BLaER1 (cell line): Measurements from ENCODE around the gene SUPT4H1.

ENCODE experiments used
- H3K27ac ChIP-seq: shearing (Covaris generic); formaldehyde crosslinking; 2 replicates; pipeline ENCODE4 v1.8.1; 2022
- H3K27me3 ChIP-seq: shearing (Covaris generic); formaldehyde crosslinking; 2 replicates; pipeline ENCODE4 v1.8.1; 2022
- H3K36me3 ChIP-seq: shearing (Covaris generic); formaldehyde crosslinking; 2 replicates; pipeline ENCODE4 v1.8.1; 2022
- H3K4me1 ChIP-seq: shearing (Covaris generic); formaldehyde crosslinking; 2 replicates; pipeline ENCODE4 v1.8.1; 2022
- H3K4me2 ChIP-seq: shearing (Covaris generic); formaldehyde crosslinking; 2 replicates; pipeline ENCODE4 v1.8.1; 2022
- H3K4me3 ChIP-seq: shearing (Covaris generic); formaldehyde crosslinking; 2 replicates; pipeline ENCODE4 v1.8.1; 2022
- H3K9ac ChIP-seq: shearing (Covaris generic); formaldehyde crosslinking; 2 replicates; pipeline ENCODE4 v1.8.1; 2022
- H3K9me3 ChIP-seq: shearing (Covaris generic); formaldehyde crosslinking; 2 replicates; pipeline ENCODE4 v1.8.1; 2022
- H4K20me1 ChIP-seq: shearing (Covaris generic); formaldehyde crosslinking; 2 replicates; pipeline ENCODE4 v1.8.1; 2022
- Cebpa-rat ChIP-seq: shearing (Covaris generic); IDR thresholded peaks from 2 replicates; pipeline ENCODE4 v1.8.1; 2022

Gene SUPT4H1

GRCh38 chr17:58313815-58314705 lies 37.9 kb downstream of the SUPT4H1 start:
- H4K20me1 ChIP-seq: no peaks in the 10 kb centered on the region
- H3K4me1 ChIP-seq: peaks cover 53% of the 10 kb centered on the region
- H3K27ac ChIP-seq: peak overlapping the region; percentile 55
- no peak for TF ChIP-seq Cebpa-rat
- no peak overlapping the region for H3K4me3 ChIP-seq
- H3K36me3 ChIP-seq: peaks cover 60% of the 10 kb centered on the region
- H3K9me3 ChIP-seq: no peaks in the 10 kb centered on the region
- H3K27me3 ChIP-seq: no peaks in the 10 kb centered on the region
- H3K4me2 ChIP-seq: peak overlapping the region; percentile 66
- H3K9ac ChIP-seq: peak overlapping the region; percentile 43; the same call in 1 of the 2 replicates

- H3K4me3 ChIP-seq: no peak overlapping the region
- no peak overlapping the region for H3K4me2 ChIP-seq
- H3K9me3 ChIP-seq: no peaks in the 10 kb centered on the region
- peaks cover 63% of the 10 kb centered on the region for H3K36me3 ChIP-seq
- no peak for TF ChIP-seq Cebpa-rat
- H3K4me1 ChIP-seq: peaks cover 41% of the 10 kb centered on the region
- no peak overlapping the region; the same call in 1 of the 2 replicates for H3K27ac ChIP-seq
- no peaks in the 10 kb centered on the region for H4K20me1 ChIP-seq
- no peaks in the 10 kb centered on the region for H3K27me3 ChIP-seq
- H3K9ac ChIP-seq: no peak overlapping the region
These were observed 39.2 kb downstream of the SUPT4H1 start for GRCh38 chr17:58312829-58313228.

GRCh38 chr17:58312021-58312630 lies 39.9 kb downstream of the SUPT4H1 start:
- Histone ChIP-seq H4K20me1 (no peaks in the 10 kb centered on the region), H3K27me3 (no peaks in the 10 kb centered on the region), H3K9me3 (no peaks in the 10 kb centered on the region), H3K27ac (no peak overlapping the region; the same call in 1 of the 2 replicates), H3K4me2 (no peak overlapping the region), H3K9ac (no peak overlapping the region), H3K36me3 (peaks cover 70% of the 10 kb centered on the region), H3K4me3 (no peak overlapping the region), H3K4me1 (peaks cover 34% of the 10 kb centered on the region)
- TF ChIP-seq Cebpa-rat: no peak

DNA sequence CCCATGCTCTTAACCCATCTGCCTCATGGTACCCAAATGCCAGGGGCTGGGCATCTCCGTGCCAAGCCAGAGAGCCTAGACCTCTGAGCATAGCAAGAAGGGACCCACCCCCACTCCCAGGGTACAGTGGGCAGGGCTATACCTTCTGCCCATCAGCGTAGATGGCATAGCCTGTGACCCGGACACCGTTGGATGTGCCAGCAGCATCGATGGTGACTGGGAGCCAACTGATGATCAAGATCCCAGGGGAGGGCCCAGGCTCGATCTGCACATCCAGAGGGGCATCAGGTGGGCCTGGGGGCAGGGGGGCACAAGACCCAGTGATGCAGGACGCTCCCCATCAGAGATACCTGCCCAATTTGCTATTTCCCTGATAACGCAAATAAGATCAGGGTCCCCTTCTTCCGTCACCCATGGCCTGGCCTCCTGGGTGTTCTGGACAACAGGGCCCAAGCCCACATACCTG lies 40.5 kb downstream of the SUPT4H1 start:
- Histone ChIP-seq H3K9me3 (no peaks in the 10 kb centered on the region), H3K4me2 (no peak overlapping the region), H3K27me3 (no peaks in the 10 kb centered on the region), H4K20me1 (no peaks in the 10 kb centered on the region), H3K4me1 (peaks cover 28% of the 10 kb centered on the region), H3K36me3 (peaks cover 73% of the 10 kb centered on the region), H3K4me3 (no peak overlapping the region), H3K27ac (no peak overlapping the region), H3K9ac (no peak overlapping the region)
- TF ChIP-seq Cebpa-rat: no peak

GRCh38 chr17:58310511-58311428 lies 41.2 kb downstream of the SUPT4H1 start:
- Histone ChIP-seq H3K9me3 (no peaks in the 10 kb centered on the region), H3K4me3 (no peak overlapping the region), H3K4me1 (peaks cover 25% of the 10 kb centered on the region), H3K4me2 (no peak overlapping the region), H3K27me3 (no peaks in the 10 kb centered on the region), H3K9ac (no peak overlapping the region), H3K27ac (no peak overlapping the region), H4K20me1 (no peaks in the 10 kb centered on the region), H3K36me3 (peaks cover 73% of the 10 kb centered on the region)
- TF ChIP-seq Cebpa-rat: no peak

DNA sequence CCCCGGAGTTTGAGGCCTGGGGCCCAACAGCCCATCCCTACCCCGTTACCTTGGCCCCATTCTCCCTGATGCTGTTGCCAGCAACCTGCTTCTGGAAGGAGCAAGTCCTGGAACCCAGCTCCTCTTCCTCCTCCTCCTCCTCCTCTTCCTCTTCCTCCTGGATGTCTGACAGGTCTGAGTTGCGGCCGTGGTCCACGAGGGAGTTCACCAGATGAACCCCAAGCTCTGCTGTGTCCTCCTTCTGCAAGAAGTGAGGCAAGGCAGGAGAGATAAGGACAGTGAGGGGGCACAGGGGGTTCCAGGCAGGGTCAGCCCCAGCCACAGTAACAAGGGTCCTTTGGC lies 42.1 kb downstream of the SUPT4H1 start:
- no peak overlapping the region for H3K4me2 ChIP-seq
- no peaks in the 10 kb centered on the region for H3K27me3 ChIP-seq
- no peaks in the 10 kb centered on the region for H3K9me3 ChIP-seq
- no peak overlapping the region for H3K4me3 ChIP-seq
- no peak for TF ChIP-seq Cebpa-rat
- H3K27ac ChIP-seq: no peak overlapping the region
- peaks cover 20% of the 10 kb centered on the region for H3K4me1 ChIP-seq
- H3K36me3 ChIP-seq: peaks cover 73% of the 10 kb centered on the region
- H3K9ac ChIP-seq: no peak overlapping the region; the same call in 1 of the 2 replicates
- H4K20me1 ChIP-seq: no peaks in the 10 kb centered on the region

DNA sequence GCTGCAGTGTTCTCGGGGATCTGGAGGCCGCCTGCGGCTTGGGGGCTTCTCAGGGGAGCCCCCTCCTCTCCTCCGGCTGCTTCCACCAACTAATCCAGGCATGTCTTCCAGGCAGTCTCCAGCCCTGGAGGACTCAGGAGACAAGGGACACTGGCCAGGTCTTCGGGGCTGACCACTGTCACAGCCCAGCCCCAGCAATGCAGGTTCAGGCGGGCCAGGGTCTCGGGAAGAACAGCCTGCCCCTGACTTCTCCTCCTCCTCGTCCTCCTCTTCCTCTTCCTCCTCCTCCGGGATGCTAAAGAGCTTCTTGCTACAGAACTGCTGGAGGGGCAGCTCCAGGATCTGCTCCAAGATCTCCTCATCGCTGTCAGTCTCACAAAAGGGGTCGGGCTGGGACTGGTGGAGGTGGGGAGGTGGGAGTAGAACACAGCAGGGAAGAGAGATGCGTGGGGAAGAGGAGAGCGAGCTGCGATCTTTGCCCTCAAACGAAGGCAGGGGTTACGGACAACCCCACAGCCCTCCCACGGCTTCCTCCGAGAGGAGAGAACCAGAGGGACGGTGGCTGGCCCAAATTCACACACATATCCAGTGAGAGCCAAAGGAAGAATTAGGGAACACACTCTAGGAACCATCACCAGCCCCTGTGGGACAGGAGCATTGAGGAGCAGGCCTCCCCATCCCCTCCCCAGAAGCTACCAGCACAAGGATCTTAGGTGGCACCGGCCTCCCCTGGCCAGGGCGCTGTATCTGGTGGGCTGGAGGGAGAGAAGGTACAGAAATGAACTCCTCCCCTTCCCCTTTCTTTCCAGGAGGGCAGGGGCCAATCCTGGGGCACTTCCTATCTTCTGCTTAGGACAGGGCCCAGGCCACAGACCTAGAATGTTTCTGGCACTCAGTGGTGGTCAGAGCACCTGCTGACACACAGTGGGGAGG lies 42.8 kb downstream of the SUPT4H1 start:
- no peak overlapping the region; the same call in 1 of the 2 replicates for H3K9ac ChIP-seq
- peaks cover 80% of the 10 kb centered on the region for H3K36me3 ChIP-seq

DNA sequence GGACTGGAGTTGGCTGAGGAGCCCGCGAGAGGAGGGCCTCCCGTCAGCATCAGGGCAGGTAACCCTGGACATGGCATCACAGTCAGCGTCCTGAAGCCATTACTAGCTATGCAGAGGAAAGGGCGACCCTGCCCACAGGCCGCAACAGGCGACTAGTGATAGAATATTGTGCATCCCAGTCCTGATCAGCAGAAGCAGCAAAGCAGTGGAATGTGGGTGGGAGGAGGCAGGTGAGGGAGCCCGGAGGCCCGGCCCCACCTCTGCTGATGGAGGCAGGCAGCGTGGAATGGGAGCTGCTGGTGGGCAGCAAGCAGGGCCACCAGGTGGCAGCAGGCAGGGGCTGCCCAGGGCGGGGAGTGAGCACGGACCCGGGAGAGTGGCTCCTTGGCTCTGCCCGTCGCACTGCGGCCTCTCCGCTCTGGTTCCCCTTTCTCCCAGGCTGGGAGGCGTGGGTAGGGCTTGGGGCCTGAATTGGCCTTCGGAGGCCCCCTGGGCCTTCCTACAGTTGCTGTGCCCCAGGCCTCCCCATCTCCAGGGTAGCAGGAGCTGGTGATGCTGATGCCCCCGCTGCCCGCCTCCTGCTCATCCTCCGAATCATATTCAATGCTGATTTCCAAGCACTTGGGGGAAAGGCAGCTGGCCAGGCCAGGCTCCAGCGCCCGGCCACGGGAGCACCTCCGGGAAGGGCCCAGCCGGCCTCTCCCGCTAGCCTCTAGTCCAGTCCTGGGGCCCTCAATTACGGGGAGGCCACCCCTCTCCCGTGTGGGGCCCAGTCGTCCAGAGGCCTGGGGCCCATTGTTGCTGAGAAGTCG lies 43.6 kb downstream of the SUPT4H1 start:
- Histone ChIP-seq H3K27ac (no peak overlapping the region; the same call in 1 of the 2 replicates), H3K4me2 (no peak overlapping the region), H3K9me3 (no peaks in the 10 kb centered on the region), H3K4me1 (peaks cover 20% of the 10 kb centered on the region), H3K4me3 (no peak overlapping the region), H3K27me3 (no peaks in the 10 kb centered on the region), H3K9ac (no peak overlapping the region), H4K20me1 (no peaks in the 10 kb centered on the region), H3K36me3 (peaks cover 83% of the 10 kb centered on the region)
- TF ChIP-seq Cebpa-rat: no peak

More for the DNA sequence above, 42.8 kb downstream of the SUPT4H1 start:
- Histone ChIP-seq H3K27me3 (no peaks in the 10 kb centered on the region), H3K4me1 (peaks cover 20% of the 10 kb centered on the region), H3K27ac (no peak overlapping the region; the same call in 1 of the 2 replicates), H3K4me2 (no peak overlapping the region), H3K4me3 (no peak overlapping the region), H3K9me3 (no peaks in the 10 kb centered on the region), H4K20me1 (no peaks in the 10 kb centered on the region)
- TF ChIP-seq Cebpa-rat: no peak
